Suprapubic skin (tissue), 4 donors: ENCODE data around the gene SIK2. TPM values are rescaled to one million over a fixed set of nuclear protein-coding genes. Genes with fewer than 3 reads are reported as not detected.
"Not testable (repeated sequence)": the region's sequence is repeated elsewhere in the genome, so short reads cannot be mapped to it uniquely, and the experiment has no call there.

Experiments used
- DNase-seq, 2 donors: peaks; one replicate each; pipeline ENCODE4 v3.0.0-alpha.2; 2019; ENCODE audit warnings: low spot score in 2 of 2
- H3K27ac ChIP-seq: fragments of 200-600 bp; sonication (generic); one replicate; pipeline ENCODE4 v1.5.1; 2019
- H3K27me3 ChIP-seq: fragments of 200-600 bp; sonication (generic); one replicate; pipeline ENCODE4 v1.5.1; 2019
- H3K36me3 ChIP-seq: fragments of 200-600 bp; sonication (generic); one replicate; pipeline ENCODE4 v1.5.1; 2019
- H3K4me1 ChIP-seq: fragments of 200-600 bp; sonication (generic); one replicate; pipeline ENCODE4 v1.5.1; 2019
- H3K4me3 ChIP-seq: fragments of 200-600 bp; sonication (generic); one replicate; pipeline ENCODE4 v1.5.1; 2019; ENCODE audit warnings: mild to moderate bottlenecking
- H3K9me3 ChIP-seq: fragments of 200-600 bp; sonication (generic); one replicate; pipeline ENCODE4 v1.5.1; 2019
- EP300 ChIP-seq: sonication (generic); formaldehyde crosslinking; IDR thresholded peaks from one replicate; pipeline ENCODE4 v1.6.1; 2017; ENCODE audit warnings: antibody characterized with exemption
- POLR2A ChIP-seq, 2 donors: fragments of 450-650 bp; IDR thresholded peaks; one replicate each; pipeline ENCODE4 v1.6.1; 2017; ENCODE audit warnings: antibody characterized with exemption in 2 of 2, mild to moderate bottlenecking in 2 of 2, moderate library complexity in 2 of 2
- POLR2AphosphoS5 ChIP-seq, 3 donors: sonication (generic); formaldehyde crosslinking; IDR thresholded peaks; one replicate each; pipeline ENCODE4 v1.6.1; 2017; ENCODE audit warnings: antibody characterized with exemption in 3 of 3
- WGBS: methylation state at CpG from one replicate; pipeline ENCODE4 v1.1.5; 2018; 5-methylcytosine and 5-hydroxymethylcytosine counted together
- total RNA-seq, 4 donors: library from RNA; depleted of rRNA; stranded (reverse); fragments of >200 nt; gene quantifications; one replicate each; pipeline ENCODE4 v1.1.0, GENCODE V29; 2016
- TF ChIP-seq, protein P1 (sequence below), 2 donors: fragments of 200-600 bp in 1 of 2; fragments of 450-650 bp in 1 of 2; sonication (generic) in 1 of 2; IDR thresholded peaks; one replicate each; pipeline ENCODE4 v1.5.1; 2016 to 2019; ENCODE audit warnings: antibody characterized with exemption in 2 of 2, mild to moderate bottlenecking in 1 of 2, moderate library complexity in 1 of 2

Gene SIK2
- total RNA-seq, 4 donors from 2014 or later: 13.9 to 29.0 (median 25.1) TPM

DNA sequence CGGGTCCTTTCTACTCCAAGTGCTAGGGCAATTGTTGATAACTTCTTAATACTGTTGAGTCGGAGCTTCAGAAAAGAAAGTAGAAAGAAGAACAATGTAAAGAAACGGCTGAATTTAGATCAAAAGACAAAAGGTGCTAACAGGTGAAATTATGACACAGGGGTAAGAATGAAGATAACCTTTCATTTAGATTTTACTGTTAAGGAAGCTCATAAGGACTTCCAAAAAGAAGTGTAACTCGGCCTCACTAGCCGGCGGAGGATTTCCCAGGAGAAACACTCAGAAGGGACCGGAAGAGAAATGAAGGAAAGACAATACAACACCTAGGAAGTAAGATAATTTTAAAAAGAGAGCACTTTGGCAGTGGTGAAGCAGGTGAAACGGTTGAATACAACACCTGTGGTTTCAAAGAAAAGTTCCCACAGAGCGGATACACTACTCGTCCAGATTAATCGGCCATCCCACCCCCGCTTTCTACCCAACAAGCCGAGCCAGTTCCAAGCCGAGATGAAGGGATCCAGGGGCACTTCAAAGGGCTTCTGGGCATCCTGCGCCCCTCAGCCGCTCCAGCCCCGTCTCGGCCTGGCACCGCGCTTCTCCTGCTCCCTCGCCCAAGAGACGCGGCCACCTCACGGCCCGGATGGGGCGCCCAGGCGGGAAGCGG lies 163.2 kb downstream of the SIK2 start:
- Histone ChIP-seq H3K27ac (peak overlapping the region; percentile 94), H3K36me3 (peaks cover 30% of the 10 kb centered on the region), H3K4me3 (peak overlapping the region; percentile 96), H3K27me3 (no peaks in the 10 kb centered on the region), H3K9me3 (no peaks in the 10 kb centered on the region), H3K4me1 (peaks cover 30% of the 10 kb centered on the region)
- TF ChIP-seq, protein P1, sequence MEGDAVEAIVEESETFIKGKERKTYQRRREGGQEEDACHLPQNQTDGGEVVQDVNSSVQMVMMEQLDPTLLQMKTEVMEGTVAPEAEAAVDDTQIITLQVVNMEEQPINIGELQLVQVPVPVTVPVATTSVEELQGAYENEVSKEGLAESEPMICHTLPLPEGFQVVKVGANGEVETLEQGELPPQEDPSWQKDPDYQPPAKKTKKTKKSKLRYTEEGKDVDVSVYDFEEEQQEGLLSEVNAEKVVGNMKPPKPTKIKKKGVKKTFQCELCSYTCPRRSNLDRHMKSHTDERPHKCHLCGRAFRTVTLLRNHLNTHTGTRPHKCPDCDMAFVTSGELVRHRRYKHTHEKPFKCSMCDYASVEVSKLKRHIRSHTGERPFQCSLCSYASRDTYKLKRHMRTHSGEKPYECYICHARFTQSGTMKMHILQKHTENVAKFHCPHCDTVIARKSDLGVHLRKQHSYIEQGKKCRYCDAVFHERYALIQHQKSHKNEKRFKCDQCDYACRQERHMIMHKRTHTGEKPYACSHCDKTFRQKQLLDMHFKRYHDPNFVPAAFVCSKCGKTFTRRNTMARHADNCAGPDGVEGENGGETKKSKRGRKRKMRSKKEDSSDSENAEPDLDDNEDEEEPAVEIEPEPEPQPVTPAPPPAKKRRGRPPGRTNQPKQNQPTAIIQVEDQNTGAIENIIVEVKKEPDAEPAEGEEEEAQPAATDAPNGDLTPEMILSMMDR (IDR thresholded peaks at IDR 0.05): no peak
- TF ChIP-seq POLR2A (IDR thresholded peaks at IDR 0.05) (no peak), EP300 (no peak), POLR2AphosphoS5 (IDR thresholded peaks at IDR 0.05) (no peak)
- WGBS: 2% methylated on average over 28 of the region's 28 CpGs
- peak in 1 of 2 donors; percentile 79 for DNase-seq

DNA sequence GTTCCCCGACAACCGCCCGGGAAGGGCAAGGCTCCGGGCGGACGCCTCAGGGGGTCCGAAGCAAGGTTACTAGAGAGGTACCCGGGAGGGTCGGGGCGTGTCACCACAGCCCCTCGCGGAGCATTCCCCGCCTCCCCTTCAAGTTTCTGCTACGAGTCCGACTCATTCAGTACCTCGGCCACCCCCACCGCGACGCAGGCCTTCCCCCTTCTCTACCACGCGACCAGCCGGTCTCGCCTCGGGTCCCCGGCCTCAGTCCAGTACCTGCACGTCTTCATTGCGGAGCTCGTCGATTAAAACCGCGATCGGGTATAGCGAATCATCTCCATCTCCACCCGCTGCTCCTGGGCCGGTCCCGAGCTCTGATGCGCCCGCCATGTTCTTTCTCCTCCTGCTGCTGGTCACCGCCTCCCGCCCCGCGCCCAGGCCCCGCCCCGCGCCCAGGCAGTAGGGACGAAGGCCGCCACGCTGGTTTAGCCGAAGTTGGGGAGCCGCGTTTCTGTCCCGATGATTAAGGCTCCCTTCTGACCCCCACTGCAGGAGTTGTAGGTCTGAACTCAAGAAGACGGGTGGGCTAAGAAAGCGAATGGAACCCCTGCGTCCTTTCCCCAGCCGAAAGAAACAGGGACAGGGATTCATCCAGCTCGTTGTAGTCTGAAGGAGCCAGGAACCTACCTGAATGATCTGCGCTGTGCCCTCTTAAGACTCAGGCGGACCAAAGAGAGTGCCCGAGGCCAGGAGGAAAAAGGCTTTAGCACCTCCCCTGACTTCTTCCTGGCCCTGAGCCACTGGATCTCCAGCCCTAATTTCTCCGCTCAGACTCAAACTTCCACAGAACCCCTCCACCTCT lies 164.0 kb downstream of the SIK2 start, which contains the start of gene PPP2R1B:
Gene PPP2R1B (minus strand): TSS at position 406 of the 850 bp plus-strand sequence. CDS start 28 bp downstream, at position 378.
- Histone ChIP-seq H3K36me3 (peaks cover 22% of the 10 kb centered on the region), H3K27me3 (no peaks in the 10 kb centered on the region), H3K4me1 (peaks cover 30% of the 10 kb centered on the region), H3K27ac (peak within 1 kb of the TSS; percentile 94), H3K4me3 (peak within 1 kb of the TSS; percentile 96), H3K9me3 (no peaks in the 10 kb centered on the region)
- peak; percentile 85 to 89 for DNase-seq
- WGBS: under 1% methylated on average over 36 of the region's 61 CpGs
- TF ChIP-seq EP300 (no peak), POLR2AphosphoS5 (IDR thresholded peaks at IDR 0.05) (peak in 1 of 3 donors; percentile 10), POLR2A (IDR thresholded peaks at IDR 0.05) (peak in 1 of 2 donors; percentile 4)
- TF ChIP-seq, protein P1 (IDR thresholded peaks at IDR 0.05): no peak

DNA sequence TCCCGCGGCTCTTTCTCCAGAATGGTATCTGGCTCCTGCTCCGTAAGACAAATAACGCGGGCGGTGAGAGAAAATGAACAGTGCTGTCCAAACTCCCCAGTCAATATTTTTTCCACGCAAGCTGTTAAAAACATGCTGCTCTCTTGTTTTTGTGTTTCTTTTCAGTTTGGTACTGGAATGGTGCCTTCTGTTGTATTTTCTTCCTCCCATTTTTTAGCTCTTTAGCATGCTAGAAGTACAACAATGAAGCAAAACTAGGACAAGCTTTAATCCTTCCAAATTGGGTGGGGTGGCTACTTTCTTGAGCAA lies 164.5 kb downstream of the SIK2 start:
- no peak for TF ChIP-seq POLR2A (IDR thresholded peaks at IDR 0.05)
- TF ChIP-seq, protein P1 (IDR thresholded peaks at IDR 0.05): no peak
- peak overlapping the region; percentile 96 for H3K4me3 ChIP-seq
- no peaks in the 10 kb centered on the region for H3K9me3 ChIP-seq
- 0% methylated on average over 7 of the region's 7 CpGs for WGBS
- H3K36me3 ChIP-seq: peaks cover 16% of the 10 kb centered on the region
- DNase-seq: no peak
- no peaks in the 10 kb centered on the region for H3K27me3 ChIP-seq
- peaks cover 30% of the 10 kb centered on the region for H3K4me1 ChIP-seq
- peak overlapping the region; percentile 94 for H3K27ac ChIP-seq

DNA sequence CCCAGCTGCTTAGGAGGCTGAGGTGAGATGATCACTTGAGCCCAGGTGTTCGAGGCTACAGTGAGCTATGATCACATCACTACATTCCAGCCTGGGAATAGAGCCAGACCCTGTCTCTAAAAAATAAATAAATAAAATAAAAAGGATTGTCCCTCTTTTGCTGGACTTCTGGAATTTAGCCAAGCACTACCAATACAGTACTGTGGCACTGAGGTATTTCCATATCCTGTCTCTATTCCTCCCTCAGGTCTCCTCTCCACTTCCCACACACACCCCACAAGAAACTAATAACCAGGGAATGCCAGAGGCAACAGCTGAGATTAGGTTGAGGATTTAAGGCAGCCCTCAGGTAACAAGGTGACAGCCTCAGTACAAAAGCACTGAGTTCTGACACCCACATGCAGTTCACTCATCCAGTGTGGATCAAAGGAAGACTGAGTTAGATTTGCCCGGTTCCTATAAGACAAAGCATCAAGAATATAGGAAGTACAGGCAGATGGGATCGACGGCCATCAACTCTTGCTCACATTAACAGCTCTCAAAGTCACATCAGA lies 168.4 kb downstream of the SIK2 start:
- H3K27ac ChIP-seq: no peak overlapping the region
- no peak overlapping the region for H3K4me3 ChIP-seq
- peaks cover 10% of the 10 kb centered on the region for H3K4me1 ChIP-seq
- no peaks in the 10 kb centered on the region for H3K27me3 ChIP-seq
- DNase-seq: no peak
- no peak for TF ChIP-seq POLR2A (IDR thresholded peaks at IDR 0.05)
- WGBS: 80% methylated on average over 4 of the region's 4 CpGs
- H3K36me3 ChIP-seq: no peaks in the 10 kb centered on the region
- H3K9me3 ChIP-seq: no peaks in the 10 kb centered on the region

DNA sequence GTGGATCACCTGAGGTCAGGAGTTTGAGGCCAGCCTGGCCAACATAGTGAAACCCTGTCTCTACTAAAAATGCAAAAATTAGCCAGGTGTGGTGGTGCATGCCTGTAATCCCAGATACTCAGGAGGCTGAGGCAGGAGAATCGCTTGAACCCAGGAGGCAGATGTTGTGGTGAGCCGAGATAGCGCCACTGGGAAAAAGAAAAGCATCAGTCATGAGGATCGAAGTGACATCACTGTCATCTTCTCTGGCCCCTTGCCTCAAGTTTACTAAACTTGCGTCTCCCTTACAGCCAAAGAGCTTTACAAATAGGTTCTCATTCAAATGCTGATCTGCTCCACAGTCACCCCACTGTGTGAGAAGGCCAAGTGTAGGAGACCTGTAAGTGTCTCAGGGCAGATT lies 169.0 kb downstream of the SIK2 start:
- not testable (repeated sequence) for H3K36me3 ChIP-seq, H3K27me3 ChIP-seq, H3K9me3 ChIP-seq, H3K27ac ChIP-seq, H3K4me1 ChIP-seq, H3K4me3 ChIP-seq, DNase-seq
- WGBS: 88% methylated on average over 5 of the region's 5 CpGs

DNA sequence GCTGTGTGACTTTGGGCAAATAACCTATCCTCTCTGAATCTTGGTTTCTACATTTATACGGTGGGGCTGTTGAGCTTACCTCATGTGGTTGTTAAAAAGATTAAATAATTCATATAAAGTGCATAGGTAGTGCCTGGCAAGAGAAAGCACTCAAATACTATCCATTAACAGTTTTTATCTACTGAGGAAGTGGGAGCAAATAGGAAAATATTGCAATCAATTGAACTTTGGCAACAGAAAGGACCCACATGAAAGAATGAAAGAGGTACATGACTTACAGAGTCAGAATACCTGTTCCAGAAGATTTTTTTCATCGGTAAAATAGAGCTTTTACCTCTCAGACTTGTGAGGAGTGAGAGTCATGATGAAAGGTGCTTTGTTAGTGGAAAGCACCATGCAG lies 170.3 kb downstream of the SIK2 start:
- no peaks in the 10 kb centered on the region for H3K36me3 ChIP-seq
- H3K27ac ChIP-seq: no peak overlapping the region
- no peak overlapping the region for H3K4me3 ChIP-seq
- TF ChIP-seq POLR2AphosphoS5 (IDR thresholded peaks at IDR 0.05) (no peak), POLR2A (IDR thresholded peaks at IDR 0.05) (no peak), EP300 (no peak)
- TF ChIP-seq, protein P1 (IDR thresholded peaks at IDR 0.05): no peak
- WGBS: 85% methylated on average over 2 of the region's 2 CpGs
- no peak for DNase-seq
- H3K27me3 ChIP-seq: no peaks in the 10 kb centered on the region
- H3K9me3 ChIP-seq: no peaks in the 10 kb centered on the region
- peaks cover 2% of the 10 kb centered on the region for H3K4me1 ChIP-seq
